KOPT-K1 (cell line): ENCODE results near the gene AIFM1.

Source experiments
- H3K27ac ChIP-seq: fragments of 200-600 bp; sonication (generic); 2 replicates; pipeline ENCODE4 v1.5.1; 2016; ENCODE audit warnings: antibody characterized with exemption, mild to moderate bottlenecking, low read depth, low read length; ENCODE audit not compliant: poor library complexity, severe bottlenecking
- H3K36me3 ChIP-seq: fragments of 200-600 bp; sonication (generic); 2 replicates; pipeline ENCODE4 v1.5.1; 2017; ENCODE audit warnings: antibody characterized with exemption, mild to moderate bottlenecking, low read length, moderate library complexity; ENCODE audit not compliant: insufficient read depth
- H3K9me3 ChIP-seq: fragments of 200-600 bp; sonication (generic); 2 replicates; pipeline ENCODE4 v1.5.1; 2017; ENCODE audit warnings: antibody characterized with exemption, low read length, mild to moderate bottlenecking; ENCODE audit not compliant: insufficient read depth, poor library complexity, severe bottlenecking

The AIFM1 gene

GRCh38 chrX:130165703-130166502 lies at the start of gene AIFM1:
TSS of gene AIFM1 (minus strand) at chrX:130165841. CDS start at chrX:130165656, 185 bp downstream.
- Histone ChIP-seq H3K36me3 (peaks cover 14% of the 10 kb centered on the region), H3K27ac (peak within 1 kb of the TSS; percentile 84), H3K9me3 (no peaks in the 10 kb centered on the region)

GRCh38 chrX:130213376-130213775 lies 47.7 kb upstream of the AIFM1 start:
- peaks cover 91% of the 10 kb centered on the region for H3K36me3 ChIP-seq
- no peaks in the 10 kb centered on the region for H3K9me3 ChIP-seq
- no peak overlapping the region for H3K27ac ChIP-seq

GRCh38 chrX:130212371-130212770 lies 46.7 kb upstream of the AIFM1 start:
- H3K36me3 ChIP-seq, result peaks cover 91% of the 10 kb centered on the region
- no peak overlapping the region for H3K27ac ChIP-seq
- H3K9me3 ChIP-seq, result no peaks in the 10 kb centered on the region

GRCh38 chrX:130211415-130212186 lies 46.0 kb upstream of the AIFM1 start:
- peaks cover 84% of the 10 kb centered on the region for H3K36me3 ChIP-seq
- H3K9me3 ChIP-seq, result no peaks in the 10 kb centered on the region
- H3K27ac ChIP-seq, result no peak overlapping the region

GRCh38 chrX:130204647-130205046 lies 39.0 kb upstream of the AIFM1 start:
- no peak overlapping the region for H3K27ac ChIP-seq
- peaks cover 46% of the 10 kb centered on the region for H3K36me3 ChIP-seq
- H3K9me3 ChIP-seq, result no peaks in the 10 kb centered on the region

GRCh38 chrX:130197464-130197863 lies 31.8 kb upstream of the AIFM1 start:
- Histone ChIP-seq H3K27ac (no peak overlapping the region), H3K36me3 (peaks cover 10% of the 10 kb centered on the region; the same call in 1 of the 2 replicates), H3K9me3 (no peaks in the 10 kb centered on the region)

- 0 out of 2 replicates have a peak, but pooled peaks cover under 1% of the 10 kb centered on the region for H3K36me3 ChIP-seq
- H3K27ac ChIP-seq, result no peak overlapping the region
- H3K9me3 ChIP-seq, result no peaks in the 10 kb centered on the region
Measured at GRCh38 chrX:130196466-130196865, 30.8 kb upstream of the AIFM1 start.

GRCh38 chrX:130190801-130191200 lies 25.2 kb upstream of the AIFM1 start:
- no peak overlapping the region for H3K27ac ChIP-seq
- no peaks in the 10 kb centered on the region for H3K9me3 ChIP-seq
- H3K36me3 ChIP-seq, result no peaks in the 10 kb centered on the region

- Histone ChIP-seq H3K27ac (no peak overlapping the region), H3K9me3 (no peaks in the 10 kb centered on the region), H3K36me3 (peaks cover 9% of the 10 kb centered on the region)
Measured at GRCh38 chrX:130186651-130187050, 21.0 kb upstream of the AIFM1 start.

GRCh38 chrX:130184857-130185256 lies 19.2 kb upstream of the AIFM1 start:
- Histone ChIP-seq H3K9me3 (no peaks in the 10 kb centered on the region), H3K27ac (no peak overlapping the region)

GRCh38 chrX:130184168-130184567 lies 18.5 kb upstream of the AIFM1 start:
- H3K9me3 ChIP-seq, result no peaks in the 10 kb centered on the region
- H3K27ac ChIP-seq, result no peak overlapping the region
- peaks cover 10% of the 10 kb centered on the region for H3K36me3 ChIP-seq

More at GRCh38 chrX:130184857-130185256, 19.2 kb upstream of the AIFM1 start:
- H3K36me3 ChIP-seq, result peaks cover 9% of the 10 kb centered on the region

- Histone ChIP-seq H3K27ac (no peak overlapping the region), H3K36me3 (peaks cover 27% of the 10 kb centered on the region), H3K9me3 (no peaks in the 10 kb centered on the region)
Measured at GRCh38 chrX:130179579-130180215, 14.1 kb upstream of the AIFM1 start.

GRCh38 chrX:130179170-130179569 lies 13.5 kb upstream of the AIFM1 start:
- H3K36me3 ChIP-seq, result peaks cover 21% of the 10 kb centered on the region
- H3K9me3 ChIP-seq, result no peaks in the 10 kb centered on the region
- no peak overlapping the region for H3K27ac ChIP-seq

GRCh38 chrX:130176942-130177341 lies 11.3 kb upstream of the AIFM1 start:
- H3K36me3 ChIP-seq, result peaks cover 21% of the 10 kb centered on the region
- no peaks in the 10 kb centered on the region for H3K9me3 ChIP-seq
- H3K27ac ChIP-seq, result no peak overlapping the region

- peak overlapping the region; percentile 25 for H3K27ac ChIP-seq
- H3K9me3 ChIP-seq, result no peaks in the 10 kb centered on the region
- peaks cover 21% of the 10 kb centered on the region for H3K36me3 ChIP-seq
Measured at GRCh38 chrX:130176354-130176776, 10.7 kb upstream of the AIFM1 start.
